Transverse colon (tissue), 4 donors: ENCODE measurements around the gene MAP4K3.

Experiments
- CTCF ChIP-seq, 5 experiments: fragments of 200-600 bp in 3 of 5; fragments of 450-650 bp in 2 of 5; sonication (generic) in 3 of 5; IDR thresholded peaks; 1 replicate in 2 of 5; 2 replicates in 3 of 5; pipeline ENCODE4 v1.5.1; 2016 to 2017; ENCODE audit warnings: antibody characterized with exemption in 5 of 5, inconsistent platforms in 3 of 5, mild to moderate bottlenecking in 2 of 5, moderate library complexity in 1 of 5
- POLR2A ChIP-seq: fragments of 450-650 bp; IDR thresholded peaks from one replicate; pipeline ENCODE4 v1.6.1; 2016; ENCODE audit warnings: antibody characterized with exemption, mild to moderate bottlenecking, moderate library complexity
- POLR2AphosphoS5 ChIP-seq, 3 donors: sonication (generic); formaldehyde crosslinking; IDR thresholded peaks; one replicate each; pipeline ENCODE4 v1.6.1; 2016; ENCODE audit warnings: antibody characterized with exemption in 3 of 3

DNA sequence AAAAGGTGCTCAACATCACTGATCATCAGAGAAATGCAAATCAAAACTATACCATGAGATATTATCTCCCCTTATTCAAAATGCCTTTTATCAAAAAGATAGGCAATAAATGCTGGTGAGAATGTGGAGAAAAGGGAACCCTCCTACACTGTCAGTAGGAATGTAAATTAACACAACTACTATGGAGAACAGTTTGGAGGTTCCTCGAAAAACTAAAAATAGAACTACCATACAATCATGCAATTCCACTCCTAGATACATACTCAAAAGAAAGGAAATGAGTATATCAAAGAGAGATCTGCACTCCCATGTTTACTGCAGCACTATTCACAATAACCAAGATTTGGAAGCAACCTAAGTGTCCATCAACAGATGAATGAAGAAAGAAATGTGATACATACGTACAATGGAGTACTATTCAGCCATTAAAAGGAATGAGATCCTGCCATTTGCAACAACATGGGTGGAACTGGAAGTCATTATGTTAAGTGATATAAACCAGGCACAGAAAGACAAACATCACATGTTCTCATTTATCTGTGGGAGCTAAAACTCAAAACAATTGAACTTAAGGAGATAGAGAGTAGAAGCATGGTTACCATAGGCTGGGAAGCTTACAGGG, 63.8 kb downstream of the MAP4K3 start:
- TF ChIP-seq POLR2A, result no peak
- no peak for TF ChIP-seq CTCF (IDR thresholded peaks at IDR 0.05)
- no peak for TF ChIP-seq POLR2AphosphoS5 (IDR thresholded peaks at IDR 0.05)
